NCI-H2107 treated with DMSO at 0.1 percent for 48 hours (cell line): ENCODE data around the gene LRRC7.

Experiments
- DNase-seq: peaks from one replicate; lab custom pipeline; 2025; ENCODE audit not compliant: unreplicated experiment; lab: John Stamatoyannopoulos, UW

The LRRC7 gene

GRCh38 chr1:70084314-70084915 lies 516.7 kb downstream of the LRRC7 start:
- no peak for DNase-seq

- DNase-seq, result no peak
Measured at GRCh38 chr1:70085521-70085920, 517.8 kb downstream of the LRRC7 start.

- DNase-seq, result no peak
Measured at GRCh38 chr1:70086897-70087296, 519.2 kb downstream of the LRRC7 start.

- no peak for DNase-seq
Measured at GRCh38 chr1:70090141-70090540, 522.4 kb downstream of the LRRC7 start.

- DNase-seq, result no peak
Measured at GRCh38 chr1:70090875-70091274, 523.2 kb downstream of the LRRC7 start.

DNA sequence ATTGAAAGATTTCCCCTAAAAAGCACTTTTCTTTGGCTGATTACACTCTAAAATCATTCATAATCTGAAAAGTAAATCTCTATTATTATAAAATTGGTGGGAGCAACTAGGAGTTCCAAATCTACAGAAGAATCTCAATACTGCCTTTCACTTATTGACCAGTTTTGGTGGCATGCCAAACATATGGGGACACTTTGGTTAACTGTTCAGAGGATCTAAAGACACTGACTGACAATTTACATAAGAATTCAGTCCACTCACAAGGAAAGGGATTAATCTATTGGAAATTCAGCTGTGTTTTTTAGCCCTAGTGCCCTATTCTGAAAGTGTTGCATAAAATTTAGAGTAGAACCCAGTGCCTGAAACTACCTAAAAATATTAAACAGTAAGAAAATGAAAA lies 524.1 kb downstream of the LRRC7 start:
- DNase-seq, result no peak

GRCh38 chr1:70092526-70092925 lies 524.8 kb downstream of the LRRC7 start:
- DNase-seq, result no peak

- no peak for DNase-seq
Measured at GRCh38 chr1:70093250-70093975, 525.7 kb downstream of the LRRC7 start.

DNA sequence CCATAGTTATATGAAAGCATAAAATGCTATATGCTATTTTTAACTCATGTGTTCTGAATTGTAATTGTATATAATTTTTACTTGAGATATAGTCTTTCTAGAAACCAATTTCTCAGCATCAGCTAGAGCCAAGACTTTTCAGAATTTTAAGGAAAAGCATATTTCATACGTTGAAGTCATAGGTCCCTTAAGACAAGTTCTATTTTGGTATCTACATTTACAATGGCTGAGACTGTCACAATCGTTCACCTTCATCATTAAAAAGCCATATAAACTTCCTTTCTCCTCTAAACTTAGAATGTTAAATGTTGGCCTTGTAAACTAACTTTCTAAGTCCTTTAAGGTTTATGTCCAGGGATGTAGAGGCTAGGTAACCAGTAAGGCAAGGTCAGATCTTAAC lies 533.5 kb downstream of the LRRC7 start:
- no peak for DNase-seq

DNA sequence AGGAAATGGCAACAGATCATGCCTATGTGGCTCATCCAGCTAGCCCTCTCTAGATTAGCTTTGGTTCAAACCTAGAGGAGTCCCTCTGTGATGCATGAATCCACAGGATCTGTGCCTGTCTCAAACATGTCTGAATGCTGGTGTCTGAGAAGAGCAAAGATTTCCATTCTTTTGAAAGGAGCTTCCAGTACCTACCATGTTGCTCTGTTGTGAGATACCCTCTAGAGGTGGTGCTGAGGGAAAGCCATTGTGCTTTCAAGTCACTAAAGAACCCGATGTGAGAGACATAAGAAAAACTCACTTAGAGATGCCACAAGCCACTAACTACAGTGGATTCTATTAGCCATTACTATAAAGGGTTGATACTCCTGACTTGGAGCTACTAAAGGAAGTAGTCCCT lies 534.1 kb downstream of the LRRC7 start:
- DNase-seq, result no peak

DNA sequence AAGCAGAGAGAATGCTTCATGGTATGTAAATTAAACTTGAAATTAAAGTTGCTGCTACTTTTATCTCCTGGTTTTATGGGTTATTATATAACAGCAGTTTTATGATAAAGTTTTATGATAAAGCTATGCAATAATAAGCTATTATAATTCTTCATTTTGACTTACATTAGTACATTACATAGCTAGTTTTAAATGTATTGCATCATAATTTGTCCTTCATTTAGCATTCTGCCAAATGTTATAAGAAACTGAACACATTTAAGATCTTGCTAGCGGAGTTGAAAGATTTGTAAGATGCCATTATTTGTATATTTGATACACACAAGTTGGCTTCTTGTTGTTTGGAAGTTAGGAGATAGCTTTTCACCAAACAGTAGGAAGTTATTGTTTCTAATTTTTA lies 536.0 kb downstream of the LRRC7 start:
- DNase-seq, result no peak

GRCh38 chr1:70109241-70109640 lies 541.5 kb downstream of the LRRC7 start:
- DNase-seq, result no peak

DNA sequence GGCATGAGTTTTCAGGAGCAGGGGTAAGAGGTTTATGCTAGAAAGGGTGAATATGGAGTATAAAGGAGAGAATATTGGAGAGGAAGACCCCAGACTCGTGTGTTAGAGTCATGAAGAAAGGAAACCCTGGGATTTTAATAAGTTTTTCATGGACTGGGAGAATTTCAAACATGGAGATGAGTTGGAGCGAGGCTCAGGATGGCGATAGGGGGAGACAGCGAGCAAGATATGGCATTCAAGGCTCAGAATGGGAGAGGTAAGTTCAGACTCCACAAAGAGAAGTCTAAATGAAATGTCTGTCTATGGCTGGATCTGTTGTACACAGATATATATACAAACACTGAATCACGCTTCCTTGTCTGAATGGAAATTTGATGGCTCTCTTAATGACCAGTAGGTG lies 545.1 kb downstream of the LRRC7 start:
- no peak for DNase-seq

- DNase-seq, result no peak
Measured at GRCh38 chr1:70115315-70115714, 547.6 kb downstream of the LRRC7 start.

GRCh38 chr1:70117046-70117445 lies 549.3 kb downstream of the LRRC7 start:
- no peak for DNase-seq

DNA sequence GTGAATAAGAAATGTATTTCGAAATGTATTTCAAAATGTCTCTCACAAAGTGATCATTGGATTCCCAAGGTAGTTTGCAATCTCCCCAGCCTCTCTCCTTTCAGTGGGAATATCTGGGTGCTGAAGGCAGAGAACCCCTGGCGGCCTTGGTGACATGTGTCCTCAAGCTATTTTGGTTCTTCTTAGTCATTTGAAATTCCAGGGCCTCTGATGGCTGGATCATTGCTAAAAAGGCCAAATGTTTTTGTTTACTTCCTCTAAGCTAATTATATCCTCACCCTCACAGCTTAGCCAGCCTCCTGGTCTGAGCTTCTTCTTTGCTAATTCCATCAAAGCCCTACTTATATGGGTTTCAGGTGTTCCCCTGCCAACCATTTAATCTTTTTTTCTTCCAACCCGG lies 566.4 kb downstream of the LRRC7 start:
- DNase-seq, result no peak

- no peak for DNase-seq
Measured at GRCh38 chr1:70140343-70140742, 572.6 kb downstream of the LRRC7 start.

DNA sequence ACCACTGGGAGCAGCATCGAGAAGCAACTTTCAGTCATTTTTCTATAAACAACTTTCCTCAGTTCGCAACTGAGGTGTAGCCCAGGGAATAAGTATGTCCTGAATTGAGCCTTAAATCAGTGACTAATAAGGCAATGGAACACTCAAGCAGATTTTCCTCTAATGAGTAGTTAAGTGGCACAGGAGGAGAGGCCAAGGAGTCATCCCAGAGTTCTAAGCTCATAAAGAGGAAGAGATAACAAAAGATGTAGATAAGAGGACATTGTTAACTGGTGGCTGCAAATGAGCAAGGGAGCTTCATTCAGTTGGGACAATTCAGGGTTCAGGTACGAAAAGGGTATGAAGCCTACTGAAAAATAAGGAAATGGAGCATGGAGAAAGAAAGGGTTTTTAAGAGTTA lies 573.2 kb downstream of the LRRC7 start:
- DNase-seq, result no peak

DNA sequence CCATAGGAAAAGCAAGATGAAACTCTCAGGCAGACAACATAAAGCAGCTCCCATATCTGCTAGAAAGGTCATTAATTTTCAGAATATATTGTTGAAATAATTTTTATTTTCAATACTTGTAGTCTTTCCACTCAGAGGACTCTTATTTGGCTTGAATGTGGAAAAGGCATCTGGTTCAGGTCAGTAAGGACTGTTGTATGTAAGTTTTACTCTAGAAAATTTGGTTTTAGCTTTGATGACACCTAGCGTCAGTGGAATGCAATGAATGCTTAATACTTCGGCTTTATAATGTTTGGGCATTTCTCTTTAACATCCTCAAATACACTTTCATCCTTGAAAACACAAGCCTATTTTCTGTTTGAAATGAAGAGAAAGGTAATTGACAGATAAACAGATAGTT lies 574.4 kb downstream of the LRRC7 start:
- DNase-seq, result no peak

GRCh38 chr1:70143048-70143659 lies 575.4 kb downstream of the LRRC7 start:
- no peak for DNase-seq

GRCh38 chr1:70146488-70146887 lies 578.8 kb downstream of the LRRC7 start:
- DNase-seq, result no peak

DNA sequence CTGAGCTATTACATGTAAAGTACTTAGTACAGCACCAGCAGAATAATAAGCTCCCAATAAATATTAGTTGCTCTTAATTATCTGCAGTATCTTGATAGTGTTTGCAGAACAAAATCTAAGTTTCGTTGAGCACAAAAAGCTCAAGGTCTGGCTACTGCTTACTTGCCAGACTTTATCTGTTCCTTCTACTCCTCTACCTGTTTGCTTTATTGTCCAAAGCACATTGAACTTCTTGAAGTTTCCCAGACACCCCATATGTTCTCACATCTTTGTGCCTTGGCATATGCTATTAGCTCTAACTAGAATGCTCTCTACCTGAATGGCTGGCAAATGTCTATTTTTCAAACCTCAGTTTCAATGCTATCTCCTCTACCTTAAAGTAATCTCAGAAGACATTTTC lies 582.7 kb downstream of the LRRC7 start:
- no peak for DNase-seq

DNA sequence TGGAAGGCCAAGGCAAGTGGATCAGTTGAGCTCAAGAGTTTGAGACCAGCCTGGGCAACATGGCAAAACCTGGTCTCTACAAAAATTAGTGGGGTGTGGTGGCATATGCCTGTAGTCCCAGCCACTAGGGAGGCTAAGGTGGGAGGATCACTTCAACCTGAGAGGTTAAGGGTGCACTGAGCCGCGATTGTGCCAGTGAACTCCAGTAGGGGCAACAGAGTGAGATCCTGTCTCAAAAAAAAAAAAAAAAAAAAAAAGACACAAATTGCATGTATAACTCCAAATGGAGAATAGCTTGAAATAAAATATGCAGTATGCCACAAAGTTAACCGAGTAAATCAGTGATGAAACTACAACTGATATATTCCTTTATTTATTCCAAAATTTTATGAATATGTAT lies 586.0 kb downstream of the LRRC7 start:
- DNase-seq, result no peak
